ENCODE data around the gene ITGB6. TPM values are rescaled to one million over a fixed set of nuclear protein-coding genes. Genes with fewer than 3 reads are reported as not detected.

ITGB6 gene
- total and polyA plus RNA-seq, 2 of the 8 experiments (the other 6 are each of a cell fraction or from before 2014, with no cell fraction given): not detected

DNA sequence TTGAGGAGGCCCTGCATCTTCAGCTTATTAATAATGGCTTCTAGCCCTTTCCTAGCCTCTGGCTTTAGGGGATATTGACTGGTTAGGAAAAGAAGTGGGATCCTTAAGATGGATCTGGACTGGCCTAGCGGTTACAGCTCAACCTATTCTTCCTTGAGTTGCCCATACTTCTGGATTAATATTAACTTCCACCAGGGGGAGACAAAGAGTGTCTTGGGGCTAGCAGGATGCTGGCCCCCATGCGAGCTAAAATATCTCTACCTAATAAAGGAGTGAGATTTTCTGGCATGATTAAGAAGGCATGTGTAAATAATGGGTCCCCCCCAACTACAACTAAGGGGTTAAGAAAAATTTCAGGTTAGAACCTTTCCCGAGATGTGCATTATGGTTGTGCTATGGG, 114.4 kb downstream of the ITGB6 start:
- H3K9ac ChIP-seq (replicated peaks in 1 of 4; ENCODE audit: extremely low read depth in 1 of 4, low read depth in 3 of 4, low read length in 3 of 4): no peak overlapping the region
- no peak overlapping the region for H3K23ac ChIP-seq (ENCODE audit: insufficient read length)
- no peak overlapping the region for H2BK15ac ChIP-seq (ENCODE audit: low read length)
- H4K5ac ChIP-seq (ENCODE audit: insufficient read length, low read depth, low read length): no peak overlapping the region
- H3K36me3 ChIP-seq (ENCODE audit: control insufficient read depth in 2 of 4, insufficient read depth in 4 of 4, low read length in 3 of 4): peaks cover 0 to 3% (median 0%) of the 10 kb centered on the region in 4 experiments; a peak in 1 of 8 replicates
- ChIA-PET POLR2A (ENCODE audit: partially characterized antibody) (no interaction called here), CTCF (ENCODE audit: partially characterized antibody) (interaction anchor here (0.7 to 3.4 kb wide), 10 partner anchors 9 to 919 kb away, joined by 3 to 15 read pairs (median 3); no protein-coding TSS in a partner anchor)
- H4K8ac ChIP-seq (ENCODE audit: extremely low read depth, insufficient read depth, low read length): no peak overlapping the region
- no peak overlapping the region for H3K27ac ChIP-seq (ENCODE audit: low read depth, low read length)
- no peak overlapping the region for H2AK5ac ChIP-seq (ENCODE audit: low read depth, low read length)
- no peaks in the 10 kb centered on the region; a peak in 1 of 7 replicates for H3K27me3 ChIP-seq (replicated peaks in 1 of 4; ENCODE audit: control insufficient read depth in 3 of 4, extremely low read depth in 1 of 4, insufficient read depth in 3 of 4, low read length in 3 of 4)
- H3K4me2 ChIP-seq (ENCODE audit: insufficient read depth in 1 of 2, low read depth in 2 of 2, low read length in 2 of 2): no peak overlapping the region
- H2BK120ac ChIP-seq (replicated peaks; ENCODE audit: low read depth, low read length): no peak overlapping the region
- H3K9me3 ChIP-seq (ENCODE audit: insufficient read depth in 2 of 2, low read depth in 1 of 2, low read length in 1 of 2): peaks cover 48 to 57% of the 10 kb centered on the region in 2 experiments
- no peak overlapping the region for H2BK12ac ChIP-seq (ENCODE audit: low read depth, low read length)
- H2BK5ac ChIP-seq (ENCODE audit: low read depth, low read length): no peak overlapping the region
- H3K18ac ChIP-seq (ENCODE audit: extremely low read depth, low read length): no peak overlapping the region
- WGBS, 2 experiments (ENCODE audit: extremely low coverage in 1 of 2, insufficient coverage in 1 of 2, insufficient read length in 1 of 2, insufficient replicate concordance in 2 of 2, low coverage in 1 of 2, low lambda C conversion rate in 2 of 2, missing lambda C conversion rate in 1 of 2): 81% methylated on average over 3 of the region's 3 CpGs; no CpG with 5 or more reads in 1 of the 2 experiments
- no peaks in the 10 kb centered on the region for H3K79me1 ChIP-seq (ENCODE audit: low read depth, low read length)
- no peaks in the 10 kb centered on the region for H3K79me2 ChIP-seq (ENCODE audit: control insufficient read depth in 1 of 2, insufficient read depth in 2 of 2, low read length in 2 of 2)
- FAIRE-seq (no peak), DNase-seq (ENCODE audit: low read depth in 1 of 2, low spot score in 2 of 2) (no peak)
- no peaks in the 10 kb centered on the region for H4K20me1 ChIP-seq (replicated peaks in 1 of 2; ENCODE audit: control insufficient read depth in 1 of 2, insufficient read depth in 2 of 2, low read length in 2 of 2)
- no peaks in the 10 kb centered on the region for H3K4me1 ChIP-seq (replicated peaks in 1 of 4; ENCODE audit: control insufficient read depth in 3 of 4, insufficient read depth in 4 of 4, low read length in 3 of 4)
- no peak overlapping the region for H3K4ac ChIP-seq (replicated peaks; ENCODE audit: insufficient read length, low read depth, low read length)
- no peak for TF ChIP-seq SRF (IDR thresholded peaks at IDR 0.05; ENCODE audit: low read depth, low read length)
- TF ChIP-seq CTCF (IDR thresholded peaks at IDR 0.05; ENCODE audit: control extremely low read depth in 1 of 3, insufficient read depth in 1 of 3, low read depth in 1 of 3, low read length in 3 of 3): peak in 1 of 3 experiments; percentile 1; a peak in 1 of 4 replicates
- H3K14ac ChIP-seq (ENCODE audit: insufficient read length): no peak overlapping the region
- no peak overlapping the region for H2BK20ac ChIP-seq (ENCODE audit: low read length)
- no peak overlapping the region for H2AFZ ChIP-seq (ENCODE audit: low read length)
- H3K23me2 ChIP-seq (ENCODE audit: low read depth, low read length): no peaks in the 10 kb centered on the region
- H3K56ac ChIP-seq (replicated peaks; ENCODE audit: insufficient read length, low read depth, low read length): no peak overlapping the region
- no peak overlapping the region for H3K4me3 ChIP-seq (ENCODE audit: extremely low read depth in 1 of 4, insufficient read depth in 2 of 4, low read depth in 3 of 4, low read length in 4 of 4)
- no peak overlapping the region for H4K91ac ChIP-seq (replicated peaks; ENCODE audit: insufficient read length, low read length)

All from H1 (cell line).